GM23248 (cell line): ENCODE data around the gene ANP32B.

Experiments
- EZH2 ChIP-seq: fragments of 200-600 bp; sonication (generic); IDR thresholded peaks from 2 replicates; pipeline ENCODE4 v1.6.1; 2018; ENCODE audit warnings: antibody characterized with exemption, mild to moderate bottlenecking; ENCODE audit not compliant: insufficient read depth, poor library complexity, severe bottlenecking
- EZH2phosphoT487 ChIP-seq: fragments of 200-600 bp; sonication (generic); IDR thresholded peaks from 2 replicates; pipeline ENCODE4 v1.6.1; 2018; ENCODE audit warnings: antibody characterized with exemption, moderate library complexity, mild to moderate bottlenecking, low read depth; ENCODE audit not compliant: insufficient read depth

DNA sequence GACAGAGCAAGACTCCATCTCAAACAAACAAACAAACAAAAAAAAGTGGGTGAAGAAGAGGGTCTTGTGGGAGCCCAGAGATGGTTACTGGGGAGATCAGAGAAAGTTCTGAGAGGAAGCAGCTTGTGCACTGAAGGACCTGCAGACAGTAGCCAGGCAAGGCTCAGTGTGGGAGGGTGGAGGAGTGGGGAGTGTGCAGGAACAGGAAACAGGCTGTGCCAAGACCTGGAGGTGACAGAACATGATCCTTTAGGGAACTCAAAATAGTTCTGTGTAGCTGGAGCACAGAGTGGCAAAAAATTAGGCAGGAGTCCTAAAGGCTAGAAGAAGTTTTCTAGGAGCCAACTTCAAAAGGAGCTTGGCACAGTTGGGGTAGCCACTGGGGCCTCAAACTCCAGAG is 54.2 kb downstream of the ANP32B start:
- TF ChIP-seq EZH2 (no peak), EZH2phosphoT487 (no peak)
